ENCODE measurements around the gene CCPG1. TPM values are rescaled to one million over a fixed set of nuclear protein-coding genes. Genes with fewer than 3 reads are reported as not detected.
A peak's percentile ranks its signal among the peaks of the same experiment; 100 is the strongest.

CCPG1 gene
- total and polyA plus RNA-seq, 2 of the 13 experiments (the other 11 are each of a cell fraction or from before 2014, with no cell fraction given): 16.1 to 19.5 TPM

GRCh38 chr15:55408012-55408928 is at the start of gene CCPG1, which contains the start of gene PIERCE2 (continued):
- TF ChIP-seq MAX (IDR thresholded peaks at IDR 0.05): peak; percentile 71; the same call in 1 of the 2 replicates
- TF ChIP-seq ZNF331 (CRISPR knock-in tag; IDR thresholded peaks at IDR 0.05): peak; percentile 48; the same call in 1 of the 2 replicates
- TF ChIP-seq KLF12 (CRISPR knock-in tag; IDR thresholded peaks at IDR 0.05; ENCODE audit: borderline replicate concordance): peak; percentile 25; the same call in 1 of the 2 replicates
- 0 out of 2 replicates have a peak, but pooled peaks have one; percentile 46 for TF ChIP-seq ZNF451 (CRISPR knock-in tag; IDR thresholded peaks at IDR 0.05)
- TF ChIP-seq E2F2 (CRISPR knock-in tag; IDR thresholded peaks at IDR 0.05; ENCODE audit: borderline replicate concordance): peak; percentile 63; the same call in 1 of the 2 replicates
- peak; percentile 58 for TF ChIP-seq IKZF4 (CRISPR knock-in tag; IDR thresholded peaks at IDR 0.05; ENCODE audit: borderline replicate concordance, low read depth, not compliant biosample characterization)
- TF ChIP-seq ARID3A (IDR thresholded peaks at IDR 0.05; ENCODE audit: low read depth, low read length): peak; percentile 47; the same call in 1 of the 2 replicates
- peak; percentile 33; the same call in 1 of the 2 replicates for TF ChIP-seq AHR (CRISPR knock-in tag; IDR thresholded peaks at IDR 0.05)
- no peak for TF ChIP-seq ZNF282 (IDR thresholded peaks at IDR 0.05; ENCODE audit: partially characterized antibody)
- no peak for TF ChIP-seq SSRP1 (CRISPR knock-in tag; IDR thresholded peaks at IDR 0.05)
- TF ChIP-seq TARDBP (CRISPR knock-in tag; IDR thresholded peaks at IDR 0.05): peak; percentile 68
- peak; percentile 85; the same call in 1 of the 2 replicates for TF ChIP-seq HIVEP1 (CRISPR knock-in tag; IDR thresholded peaks at IDR 0.05)
- peak; percentile 87 for TF ChIP-seq ZNF407 (CRISPR knock-in tag; IDR thresholded peaks at IDR 0.05; ENCODE audit: not compliant biosample characterization)
- no peak for TF ChIP-seq CCAR2 (optimal IDR thresholded peaks at IDR 0.05; ENCODE audit: low read depth, low read length)
- TF ChIP-seq HCFC1 (IDR thresholded peaks at IDR 0.05; ENCODE audit: low read depth, low read length): peak; percentile 74; the same call in 1 of the 2 replicates
- peak; percentile 69; the same call in 1 of the 2 replicates for TF ChIP-seq DMAP1 (CRISPR knock-in tag; IDR thresholded peaks at IDR 0.05)
- TF ChIP-seq CBX5 (CRISPR knock-in tag; IDR thresholded peaks at IDR 0.05; ENCODE audit: borderline replicate concordance): 0 out of 2 replicates have a peak, but pooled peaks have one; percentile 74

All from HepG2 (cell line).